ENCODE data around the gene CFAP221. TPM values are rescaled to one million over a fixed set of nuclear protein-coding genes. Genes with fewer than 3 reads are reported as not detected.

CFAP221 gene
- total RNA-seq, 2 experiments from 2014 or later: not detected

DNA sequence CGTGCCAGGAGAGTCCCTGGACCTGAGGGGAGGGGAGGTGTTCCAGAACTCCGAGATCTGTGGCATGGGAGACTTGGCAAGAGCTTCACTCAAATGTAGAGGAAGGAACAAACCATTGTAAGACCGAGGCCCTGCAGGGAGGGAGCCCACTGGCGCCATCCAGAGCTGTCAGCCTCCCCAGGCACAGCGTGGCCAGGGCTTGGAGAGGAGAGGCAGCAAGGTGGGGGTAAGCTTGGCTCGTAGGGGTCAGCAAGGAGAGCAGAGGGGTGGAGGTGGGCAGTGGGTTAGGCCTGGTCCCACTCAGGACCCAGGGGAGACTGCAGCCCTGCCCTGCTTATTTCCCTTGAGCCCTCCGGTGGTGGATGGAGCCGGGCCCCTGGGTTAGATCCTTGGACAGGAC lies 138.3 kb downstream of the CFAP221 start:
- Histone ChIP-seq H3K27ac (ENCODE audit: low read depth, low read length, poor library complexity, severe bottlenecking) (no peak overlapping the region), H3K9me3 (ENCODE audit: low read length) (no peaks in the 10 kb centered on the region), H3K36me3 (ENCODE audit: insufficient read depth, low read length) (peaks cover 29% of the 10 kb centered on the region), H4K20me1 (ENCODE audit: insufficient read depth, low read length) (no peaks in the 10 kb centered on the region), H3K79me2 (ENCODE audit: insufficient read depth, low read depth, low read length) (peaks cover 16% of the 10 kb centered on the region), H3K4me2 (ENCODE audit: low read length) (no peak overlapping the region), H3K4me1 (ENCODE audit: insufficient read depth, low read length, poor library complexity, severe bottlenecking) (peaks cover 8% of the 10 kb centered on the region), H3K9me2 (ENCODE audit: insufficient read depth, low read length) (no peaks in the 10 kb centered on the region), H3K4me3 (ENCODE audit: low read depth, low read length, poor library complexity, severe bottlenecking) (no peak overlapping the region), H2AFZ (ENCODE audit: low read length) (no peak overlapping the region)
- no peak for DNase-seq (ENCODE audit: low spot score)
- no peak for TF ChIP-seq EZH2phosphoT487 (IDR thresholded peaks at IDR 0.05; ENCODE audit: borderline replicate concordance, low read depth, low read length)
- TF ChIP-seq, protein P1, sequence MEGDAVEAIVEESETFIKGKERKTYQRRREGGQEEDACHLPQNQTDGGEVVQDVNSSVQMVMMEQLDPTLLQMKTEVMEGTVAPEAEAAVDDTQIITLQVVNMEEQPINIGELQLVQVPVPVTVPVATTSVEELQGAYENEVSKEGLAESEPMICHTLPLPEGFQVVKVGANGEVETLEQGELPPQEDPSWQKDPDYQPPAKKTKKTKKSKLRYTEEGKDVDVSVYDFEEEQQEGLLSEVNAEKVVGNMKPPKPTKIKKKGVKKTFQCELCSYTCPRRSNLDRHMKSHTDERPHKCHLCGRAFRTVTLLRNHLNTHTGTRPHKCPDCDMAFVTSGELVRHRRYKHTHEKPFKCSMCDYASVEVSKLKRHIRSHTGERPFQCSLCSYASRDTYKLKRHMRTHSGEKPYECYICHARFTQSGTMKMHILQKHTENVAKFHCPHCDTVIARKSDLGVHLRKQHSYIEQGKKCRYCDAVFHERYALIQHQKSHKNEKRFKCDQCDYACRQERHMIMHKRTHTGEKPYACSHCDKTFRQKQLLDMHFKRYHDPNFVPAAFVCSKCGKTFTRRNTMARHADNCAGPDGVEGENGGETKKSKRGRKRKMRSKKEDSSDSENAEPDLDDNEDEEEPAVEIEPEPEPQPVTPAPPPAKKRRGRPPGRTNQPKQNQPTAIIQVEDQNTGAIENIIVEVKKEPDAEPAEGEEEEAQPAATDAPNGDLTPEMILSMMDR (conservative IDR thresholded peaks at IDR 0.05; ENCODE audit: low read length): no peak
- POLR2A ChIA-PET: no interaction called here
- BruUV-seq (replicated peaks): no TSS peak
- intact Hi-C loops (cut with micrococcal nuclease; ENCODE audit: unreplicated experiment): no loop called here
- CTCF ChIA-PET (ENCODE audit: unreplicated experiment): interaction anchor here (0.6 kb wide), 1 partner anchor 60 kb away, joined by 3 read pairs; no protein-coding TSS in a partner anchor

DNA sequence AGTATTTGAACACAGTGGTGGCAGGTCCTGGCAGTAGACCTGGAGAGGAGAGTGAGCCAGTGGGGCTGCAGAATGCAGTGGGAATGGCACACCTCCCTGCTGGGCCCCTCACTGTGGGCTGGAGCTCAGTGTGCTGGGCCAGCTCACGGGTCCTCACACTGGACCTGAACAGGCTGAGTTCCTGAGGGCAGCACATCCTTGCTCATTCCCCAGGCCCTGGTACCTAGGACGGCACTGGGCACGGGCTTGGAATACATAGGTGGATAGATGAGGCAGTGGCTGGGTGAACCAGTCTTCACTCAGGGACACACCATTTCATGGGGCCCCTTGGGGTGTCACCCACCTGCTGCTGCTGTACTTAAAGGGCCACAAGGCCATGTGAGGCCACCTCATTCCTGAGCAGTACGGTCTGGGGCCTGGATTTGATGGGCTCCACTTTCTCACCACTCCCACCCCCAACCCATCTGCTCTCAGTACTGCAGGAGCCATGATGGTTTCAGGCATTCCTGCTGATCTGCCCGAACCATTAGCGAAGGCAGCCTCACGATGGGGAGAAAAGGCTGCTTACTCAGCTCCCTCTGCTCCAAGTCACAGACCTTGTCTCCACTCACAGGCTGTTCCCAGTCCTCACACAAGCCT lies 138.9 kb downstream of the CFAP221 start:
- no peak for DNase-seq (ENCODE audit: low spot score)
- ChIA-PET POLR2A (no interaction called here), CTCF (ENCODE audit: unreplicated experiment) (no interaction called here)
- Histone ChIP-seq H3K79me2 (ENCODE audit: insufficient read depth, low read depth, low read length) (peaks cover 16% of the 10 kb centered on the region), H3K36me3 (ENCODE audit: insufficient read depth, low read length) (peaks cover 29% of the 10 kb centered on the region), H2AFZ (ENCODE audit: low read length) (no peak overlapping the region), H3K4me3 (ENCODE audit: low read depth, low read length, poor library complexity, severe bottlenecking) (no peak overlapping the region), H3K9me2 (ENCODE audit: insufficient read depth, low read length) (no peaks in the 10 kb centered on the region), H3K27ac (ENCODE audit: low read depth, low read length, poor library complexity, severe bottlenecking) (no peak overlapping the region), H3K4me2 (ENCODE audit: low read length) (no peak overlapping the region), H3K4me1 (ENCODE audit: insufficient read depth, low read length, poor library complexity, severe bottlenecking) (peaks cover 8% of the 10 kb centered on the region), H4K20me1 (ENCODE audit: insufficient read depth, low read length) (no peaks in the 10 kb centered on the region), H3K9me3 (ENCODE audit: low read length) (no peaks in the 10 kb centered on the region)
- intact Hi-C loops (cut with micrococcal nuclease; ENCODE audit: unreplicated experiment): no loop called here
- BruUV-seq (replicated peaks): no TSS peak
- TF ChIP-seq EZH2phosphoT487 (IDR thresholded peaks at IDR 0.05; ENCODE audit: borderline replicate concordance, low read depth, low read length): no peak
- TF ChIP-seq, protein P1 (conservative IDR thresholded peaks at IDR 0.05; ENCODE audit: low read length): no peak

DNA sequence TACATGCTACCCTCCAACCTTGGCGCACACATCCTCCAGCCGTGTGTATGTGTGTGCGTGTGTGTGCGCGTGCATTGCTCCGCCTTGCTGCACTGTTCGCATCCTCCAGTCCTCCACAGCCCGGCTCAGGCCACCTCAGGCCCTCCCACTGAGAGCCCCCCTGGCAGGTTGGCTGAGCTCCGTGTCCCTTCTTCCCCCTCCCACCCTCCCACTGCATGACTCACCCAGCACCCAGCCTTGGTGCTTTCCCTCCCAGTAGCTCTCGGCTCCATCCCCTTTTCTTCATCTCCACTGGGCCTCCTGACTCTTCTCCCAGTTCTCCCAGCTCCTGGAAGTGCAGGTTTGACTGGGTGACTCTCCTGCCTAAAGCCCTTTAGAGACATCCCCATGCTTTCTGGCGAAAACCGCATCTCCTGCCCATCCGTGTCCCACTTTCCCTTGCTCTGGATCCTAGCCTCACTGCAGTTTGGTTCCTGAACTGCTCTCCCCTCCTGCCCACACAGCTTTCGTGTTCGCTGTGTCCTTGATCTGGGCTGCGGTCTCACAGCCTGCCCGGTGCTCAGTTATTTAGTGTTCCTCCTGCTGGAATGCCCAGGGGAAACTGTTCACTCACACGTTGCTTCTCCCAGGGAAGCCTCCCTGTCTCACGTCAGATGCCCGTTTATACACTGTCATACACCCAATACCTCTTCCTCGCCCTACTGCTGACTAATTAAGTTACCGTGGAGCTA lies 139.6 kb downstream of the CFAP221 start:
- Histone ChIP-seq H3K79me2 (ENCODE audit: insufficient read depth, low read depth, low read length) (peaks cover 16% of the 10 kb centered on the region), H2AFZ (ENCODE audit: low read length) (no peak overlapping the region), H3K9me2 (ENCODE audit: insufficient read depth, low read length) (no peaks in the 10 kb centered on the region), H3K4me2 (ENCODE audit: low read length) (no peak overlapping the region), H3K9me3 (ENCODE audit: low read length) (no peaks in the 10 kb centered on the region), H3K36me3 (ENCODE audit: insufficient read depth, low read length) (peaks cover 29% of the 10 kb centered on the region), H3K27ac (ENCODE audit: low read depth, low read length, poor library complexity, severe bottlenecking) (no peak overlapping the region), H4K20me1 (ENCODE audit: insufficient read depth, low read length) (no peaks in the 10 kb centered on the region), H3K4me3 (ENCODE audit: low read depth, low read length, poor library complexity, severe bottlenecking) (no peak overlapping the region), H3K4me1 (ENCODE audit: insufficient read depth, low read length, poor library complexity, severe bottlenecking) (peaks cover 8% of the 10 kb centered on the region)
- CTCF ChIA-PET (ENCODE audit: unreplicated experiment): no interaction called here
- TF ChIP-seq EZH2phosphoT487 (IDR thresholded peaks at IDR 0.05; ENCODE audit: borderline replicate concordance, low read depth, low read length): no peak
- TF ChIP-seq, protein P1 (conservative IDR thresholded peaks at IDR 0.05; ENCODE audit: low read length): no peak
- no peak for DNase-seq (ENCODE audit: low spot score)
- no TSS peak for BruUV-seq (replicated peaks)
- intact Hi-C loops (cut with micrococcal nuclease; ENCODE audit: unreplicated experiment): no loop called here
- POLR2A ChIA-PET: interaction anchor here (0.6 kb wide), 1 partner anchor 542 kb away, joined by 3 read pairs; no protein-coding TSS in a partner anchor
